ENCODE data around the gene GPER1.

- no peak for TF ChIP-seq YY1 (IDR thresholded peaks at IDR 0.05; ENCODE audit: insufficient read depth, insufficient read length)
- no peak for TF ChIP-seq SUZ12 (IDR thresholded peaks at IDR 0.05; ENCODE audit: extremely low read depth, insufficient read depth, insufficient read length)
- no peak for TF ChIP-seq ZNF274 (IDR thresholded peaks at IDR 0.05; ENCODE audit: low read depth, low read length)
These were observed 37.1 kb downstream of the GPER1 start for GRCh38 chr7:1124816-1125602.

Measured in NT2/D1 (cell line).